ENCODE results near the gene ZFAND4.
"Not testable (repeated sequence)": the region's sequence is repeated elsewhere in the genome, so short reads cannot be mapped to it uniquely, and the experiment has no call there.

The ZFAND4 gene

DNA sequence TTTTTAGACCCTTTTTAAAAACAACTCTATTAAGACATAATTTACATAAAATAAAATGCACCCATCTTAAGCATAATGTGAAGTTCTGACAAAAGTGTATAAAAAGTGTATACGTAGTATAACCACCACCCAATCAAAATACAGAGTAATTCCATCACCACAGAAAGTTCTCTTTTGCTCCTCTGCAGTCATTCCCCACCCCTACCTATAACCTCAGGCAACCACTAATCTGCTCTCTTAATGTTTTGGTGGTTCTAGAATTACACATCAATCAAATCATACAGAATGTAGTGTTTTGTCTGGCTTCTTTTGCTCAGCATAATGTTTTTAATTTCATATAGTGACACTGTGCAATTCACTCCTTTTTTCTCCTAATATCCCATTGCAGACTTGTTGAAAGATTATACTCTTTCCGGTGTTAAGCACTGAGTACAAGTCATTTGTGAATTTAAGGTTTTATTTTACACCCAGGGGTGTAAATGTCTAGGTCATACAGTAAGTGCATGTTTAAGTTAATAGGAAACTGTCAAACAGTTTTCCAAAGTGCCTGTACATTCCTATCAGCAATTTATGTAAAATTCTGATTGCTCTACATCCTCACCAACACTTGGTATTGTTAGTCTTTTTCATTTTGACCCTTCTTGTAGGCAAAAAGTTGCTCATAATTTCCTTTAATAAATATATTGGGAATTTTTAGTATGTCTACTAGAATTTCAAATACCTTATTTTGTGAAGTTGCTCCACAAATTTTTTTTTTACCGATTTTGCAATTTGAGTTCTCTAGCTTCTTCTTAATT is 86.3 kb downstream of the ZFAND4 start:
- FAIRE-seq = no peak

- no peak for FAIRE-seq
Observed at GRCh38 chr10:45585131-45585530, 87.4 kb downstream of the ZFAND4 start.

DNA sequence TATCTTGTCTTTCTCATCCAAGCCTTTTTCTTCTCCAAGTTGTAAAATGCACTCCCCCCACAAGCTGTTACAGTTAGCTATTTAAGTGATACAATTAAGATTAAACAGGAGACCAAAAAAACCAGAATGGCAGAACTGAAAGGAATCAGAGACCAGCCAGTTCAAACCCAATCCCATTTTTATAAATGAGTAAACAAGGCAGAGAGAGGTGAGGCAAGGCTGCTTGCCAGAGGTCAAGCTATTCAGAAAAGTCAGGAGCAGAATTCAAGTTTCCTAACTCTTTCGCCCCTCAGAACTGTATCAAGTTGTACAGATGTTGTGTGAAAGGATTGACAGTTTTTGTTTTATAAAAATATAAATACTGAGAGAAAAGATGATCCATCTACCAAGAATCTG is 90.2 kb downstream of the ZFAND4 start:
- no peak for FAIRE-seq

- no peak for FAIRE-seq
Observed at GRCh38 chr10:45581582-45582385, 90.8 kb downstream of the ZFAND4 start.

- no peak for FAIRE-seq
Observed at GRCh38 chr10:45581216-45581549, 91.4 kb downstream of the ZFAND4 start.

DNA sequence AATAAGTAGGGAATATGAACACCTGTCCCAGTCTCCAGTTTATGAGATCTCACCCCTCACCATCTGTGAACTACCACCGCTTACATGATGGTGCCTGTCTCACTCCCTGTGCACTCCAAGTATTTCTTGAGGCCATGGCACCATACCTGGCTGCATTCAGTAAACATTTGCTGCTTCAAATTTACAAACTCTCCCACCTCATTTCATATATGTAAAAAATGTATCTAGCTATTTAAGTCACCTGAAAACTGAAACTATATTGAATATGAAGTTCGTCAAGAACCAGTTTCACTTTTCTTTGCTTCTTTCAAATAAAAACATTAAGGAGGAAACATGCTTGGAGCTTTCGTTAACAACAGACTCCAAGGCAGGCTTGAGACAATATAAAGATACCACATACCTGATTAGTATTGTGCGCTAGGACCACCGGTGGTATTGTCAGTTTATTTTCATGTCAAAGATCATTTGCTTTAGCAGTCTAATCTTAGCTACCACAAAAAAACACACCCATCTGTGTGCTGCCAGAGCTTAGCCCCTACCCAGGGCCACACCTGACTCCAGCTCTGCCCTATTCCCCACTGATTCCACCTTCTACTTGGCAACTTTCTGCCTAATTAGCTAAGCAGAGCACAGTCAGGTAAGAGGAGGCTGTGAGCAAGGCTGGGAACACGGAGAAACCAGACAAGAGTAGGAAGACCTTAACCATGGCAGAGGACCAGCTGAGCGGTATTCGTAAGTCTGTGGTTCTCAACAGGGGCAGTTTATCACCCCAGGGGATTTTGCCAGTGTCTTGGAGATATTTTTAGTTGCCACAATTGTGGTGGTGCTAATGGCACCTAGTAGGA is 92.0 kb downstream of the ZFAND4 start:
- FAIRE-seq = no peak

DNA sequence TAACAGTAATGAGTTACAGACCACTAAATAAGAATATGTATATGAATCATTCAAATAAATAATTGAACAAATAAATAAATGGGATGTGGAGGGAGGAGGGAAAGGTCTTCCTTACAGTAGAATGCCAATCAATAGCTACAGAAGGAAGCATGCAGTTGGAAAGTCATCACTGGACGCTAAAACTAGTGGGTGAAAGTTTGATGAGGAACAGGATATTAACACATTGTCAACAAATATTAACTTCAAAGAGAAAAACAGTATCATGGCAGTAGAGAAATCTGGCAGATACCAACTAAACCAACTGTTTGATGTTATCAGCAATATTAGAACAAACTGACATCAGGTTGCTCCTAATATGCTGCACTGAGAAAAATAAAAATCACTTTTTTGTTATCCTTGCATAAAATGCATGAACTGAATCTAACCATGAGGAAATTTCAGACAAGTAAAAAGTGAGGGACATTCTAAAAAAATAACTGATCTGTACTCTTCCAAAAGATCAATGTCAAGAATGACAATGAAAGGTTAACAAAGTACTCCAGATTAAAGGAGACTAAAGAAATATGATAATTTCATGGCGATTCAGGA is 94.1 kb downstream of the ZFAND4 start:
- no peak for FAIRE-seq

GRCh38 chr10:45575966-45576597 is 96.5 kb downstream of the ZFAND4 start:
- FAIRE-seq = no peak

- FAIRE-seq = not testable (repeated sequence)
Observed at GRCh38 chr10:45575032-45575761, 97.4 kb downstream of the ZFAND4 start.

DNA sequence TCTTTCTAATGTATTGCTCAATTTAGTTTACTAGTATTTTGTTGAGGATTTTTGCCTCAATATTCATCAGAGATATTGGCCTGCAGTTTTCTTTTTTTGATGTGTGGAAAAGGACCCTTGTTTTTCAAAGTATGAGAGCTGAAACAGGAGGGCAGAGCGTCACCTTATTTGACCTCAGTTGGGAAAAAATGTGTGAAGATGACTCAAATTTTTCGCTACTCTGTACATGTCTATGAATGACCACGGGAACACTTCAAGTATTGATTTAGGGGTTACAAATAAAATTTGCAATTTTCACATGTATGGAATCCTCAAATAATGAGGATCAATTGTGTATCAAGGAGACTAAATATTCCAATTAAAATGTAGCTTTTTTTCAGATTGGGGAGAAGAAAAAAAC is 103.1 kb downstream of the ZFAND4 start:
- FAIRE-seq = no peak

- no peak for FAIRE-seq
Observed at GRCh38 chr10:45566415-45566814, 106.2 kb downstream of the ZFAND4 start.

All from colon (tissue), 2 donors.